Skeletal muscle tissue (tissue), 4 donors: ENCODE results near the gene ESR1. TPM values are rescaled to one million over a fixed set of nuclear protein-coding genes. Genes with fewer than 3 reads are reported as not detected.

Experiments
- H3K27ac ChIP-seq: one replicate; pipeline ENCODE4 v1.7.0; 2013; ENCODE audit warnings: mild to moderate bottlenecking, low read depth, low read length, inconsistent platforms
- H3K27me3 ChIP-seq, 3 donors: one replicate each; pipeline ENCODE4 v1.7.0; 2013; ENCODE audit warnings: low read length in 3 of 3; ENCODE audit not compliant: control insufficient read depth in 3 of 3, insufficient read depth in 3 of 3
- H3K36me3 ChIP-seq, 3 donors: one replicate each; pipeline ENCODE4 v1.7.0; 2013; ENCODE audit warnings: low read length in 3 of 3; ENCODE audit not compliant: control insufficient read depth in 3 of 3, insufficient read depth in 3 of 3
- H3K4me1 ChIP-seq, 3 donors: one replicate each; pipeline ENCODE4 v1.7.0; 2013; ENCODE audit warnings: low read length in 3 of 3, mild to moderate bottlenecking in 3 of 3; ENCODE audit not compliant: control insufficient read depth in 3 of 3, insufficient read depth in 3 of 3
- H3K4me3 ChIP-seq, 3 donors: one replicate each; pipeline ENCODE4 v1.7.0; 2013; ENCODE audit warnings: low read length in 3 of 3
- H3K9ac ChIP-seq, 3 donors: one replicate each; pipeline ENCODE4 v1.7.0; 2013; ENCODE audit warnings: low read length in 3 of 3, mild to moderate bottlenecking in 3 of 3, moderate library complexity in 2 of 3, low read depth in 1 of 3
- H3K9me3 ChIP-seq, 3 donors: one replicate each; pipeline ENCODE4 v1.7.0; 2013; ENCODE audit warnings: low read length in 3 of 3; ENCODE audit not compliant: control insufficient read depth in 3 of 3
- total RNA-seq: library from RNA; depleted of rRNA; stranded (reverse); fragments of >200 nt; gene quantifications from one replicate; pipeline ENCODE4 v1.2.3, GENCODE V29; 2014
- donor health status: Osteomylitis.

The ESR1 gene
- total RNA-seq, 1 donor from 2014 or later, result 1.0 TPM

GRCh38 chr6:151999194-151999593, 191.7 kb downstream of the ESR1 start:
- no peak overlapping the region for H3K4me3 ChIP-seq
- H3K4me1 ChIP-seq, result peaks cover 14 to 16% (median 16%) of the 10 kb centered on the region in 3 donors
- H3K36me3 ChIP-seq, result no peaks in the 10 kb centered on the region
- H3K27me3 ChIP-seq, result no peaks in the 10 kb centered on the region
- H3K9ac ChIP-seq, result no peak overlapping the region
- no peak overlapping the region for H3K27ac ChIP-seq
- H3K9me3 ChIP-seq, result no peaks in the 10 kb centered on the region

GRCh38 chr6:152001408-152001807, 193.9 kb downstream of the ESR1 start:
- no peaks in the 10 kb centered on the region for H3K27me3 ChIP-seq
- no peaks in the 10 kb centered on the region for H3K36me3 ChIP-seq
- H3K4me3 ChIP-seq, result peak overlapping the region in 2 of 3 donors; percentile 2 to 24
- no peaks in the 10 kb centered on the region for H3K9me3 ChIP-seq
- peak overlapping the region in 2 of 3 donors; percentile 45 to 46 for H3K9ac ChIP-seq
- H3K27ac ChIP-seq, result peak overlapping the region; percentile 56
- H3K4me1 ChIP-seq, result peaks cover 14 to 16% (median 16%) of the 10 kb centered on the region in 3 donors

GRCh38 chr6:152002306-152002705, 194.8 kb downstream of the ESR1 start:
- Histone ChIP-seq H3K27me3 (no peaks in the 10 kb centered on the region), H3K4me1 (peaks cover 14 to 16% (median 16%) of the 10 kb centered on the region in 3 donors), H3K36me3 (no peaks in the 10 kb centered on the region), H3K9me3 (no peaks in the 10 kb centered on the region), H3K27ac (peak overlapping the region; percentile 56), H3K9ac (peak overlapping the region in 1 of 3 donors; percentile 18), H3K4me3 (peak overlapping the region in 1 of 3 donors; percentile 24)

- Histone ChIP-seq H3K36me3 (no peaks in the 10 kb centered on the region), H3K9me3 (no peaks in the 10 kb centered on the region), H3K27me3 (no peaks in the 10 kb centered on the region)
These were observed 196.6 kb downstream of the ESR1 start for GRCh38 chr6:152004036-152004566.

GRCh38 chr6:152004896-152005295, 197.4 kb downstream of the ESR1 start:
- peaks cover 14 to 16% (median 16%) of the 10 kb centered on the region in 3 donors for H3K4me1 ChIP-seq
- no peaks in the 10 kb centered on the region for H3K9me3 ChIP-seq
- no peak overlapping the region for H3K27ac ChIP-seq
- no peaks in the 10 kb centered on the region for H3K27me3 ChIP-seq
- H3K36me3 ChIP-seq, result no peaks in the 10 kb centered on the region
- no peak overlapping the region for H3K9ac ChIP-seq
- H3K4me3 ChIP-seq, result no peak overlapping the region

More at GRCh38 chr6:152004036-152004566, 196.6 kb downstream of the ESR1 start:
- Histone ChIP-seq H3K9ac (no peak overlapping the region), H3K27ac (no peak overlapping the region), H3K4me3 (no peak overlapping the region), H3K4me1 (peaks cover 14 to 16% (median 16%) of the 10 kb centered on the region in 3 donors)

- H3K27me3 ChIP-seq, result no peaks in the 10 kb centered on the region
- no peak overlapping the region for H3K4me3 ChIP-seq
- H3K4me1 ChIP-seq, result no peaks in the 10 kb centered on the region
- no peak overlapping the region for H3K27ac ChIP-seq
- H3K9ac ChIP-seq, result no peak overlapping the region
- no peaks in the 10 kb centered on the region for H3K9me3 ChIP-seq
- H3K36me3 ChIP-seq, result no peaks in the 10 kb centered on the region
These were observed 201.3 kb downstream of the ESR1 start for GRCh38 chr6:152008779-152009178.

- Histone ChIP-seq H3K27me3 (no peaks in the 10 kb centered on the region), H3K9me3 (no peaks in the 10 kb centered on the region), H3K4me1 (no peaks in the 10 kb centered on the region), H3K36me3 (peaks cover 0 to 1% (median 0%) of the 10 kb centered on the region in 3 donors), H3K4me3 (no peak overlapping the region), H3K9ac (no peak overlapping the region), H3K27ac (no peak overlapping the region)
These were observed 204.7 kb downstream of the ESR1 start for GRCh38 chr6:152012227-152012626.

- no peaks in the 10 kb centered on the region for H3K27me3 ChIP-seq
- no peak overlapping the region for H3K9ac ChIP-seq
- H3K9me3 ChIP-seq, result no peaks in the 10 kb centered on the region
- H3K36me3 ChIP-seq, result peaks cover 0 to 3% (median 1%) of the 10 kb centered on the region in 3 donors
- H3K4me3 ChIP-seq, result no peak overlapping the region
- no peak overlapping the region for H3K27ac ChIP-seq
- no peaks in the 10 kb centered on the region for H3K4me1 ChIP-seq
These were observed 211.4 kb downstream of the ESR1 start for GRCh38 chr6:152018876-152019275.

GRCh38 chr6:152022303-152022702, 214.8 kb downstream of the ESR1 start:
- H3K4me1 ChIP-seq, result no peaks in the 10 kb centered on the region
- H3K27me3 ChIP-seq, result no peaks in the 10 kb centered on the region
- H3K27ac ChIP-seq, result no peak overlapping the region

GRCh38 chr6:152023613-152024012, 216.1 kb downstream of the ESR1 start:
- Histone ChIP-seq H3K9me3 (no peaks in the 10 kb centered on the region), H3K27me3 (no peaks in the 10 kb centered on the region), H3K9ac (no peak overlapping the region)

More at GRCh38 chr6:152022303-152022702, 214.8 kb downstream of the ESR1 start:
- H3K9ac ChIP-seq, result no peak overlapping the region
- H3K4me3 ChIP-seq, result no peak overlapping the region
- no peaks in the 10 kb centered on the region for H3K9me3 ChIP-seq
- H3K36me3 ChIP-seq, result peaks cover 0 to 3% (median 0%) of the 10 kb centered on the region in 3 donors

More at GRCh38 chr6:152023613-152024012, 216.1 kb downstream of the ESR1 start:
- H3K4me1 ChIP-seq, result no peaks in the 10 kb centered on the region
- H3K27ac ChIP-seq, result no peak overlapping the region
- no peak overlapping the region for H3K4me3 ChIP-seq
- peaks cover 0 to 3% (median 0%) of the 10 kb centered on the region in 3 donors for H3K36me3 ChIP-seq
